OCI-LY7 (cell line): Measurements from ENCODE around the gene ZNF592. TPM values are rescaled to one million over a fixed set of nuclear protein-coding genes. Genes with fewer than 3 reads are reported as not detected.
"Not testable (repeated sequence)": the region's sequence is repeated elsewhere in the genome, so short reads cannot be mapped to it uniquely, and the experiment has no call there.

Experiments
- BruUV-seq: library from RNA; stranded (reverse); fragments of 400-500 nt; replicated peaks from 2 replicates; lab custom pipeline; 2021; lab: Mats Ljungman, UMichigan
- CTCF ChIA-PET: fragments of 300-600 bp; sonication (Branson Sonifier 250); formaldehyde crosslinking; loops from one replicate; lab custom pipeline; 2022; ENCODE audit warnings: antibody characterized with exemption; ENCODE audit not compliant: unreplicated experiment; lab: Charles Lee
- POLR2A ChIA-PET: fragments of 300-600 bp; sonication (Branson Sonifier 250); formaldehyde crosslinking; loops from one replicate; lab custom pipeline; 2022; ENCODE audit warnings: antibody characterized with exemption; lab: Charles Lee
- DNase-seq: peaks from one replicate; pipeline ENCODE4 v3.0.0-alpha.2; 2015; ENCODE audit warnings: low spot score
- H2AFZ ChIP-seq: fragments of 200-600 bp; sonication (generic), shearing (Covaris generic); 2 replicates; pipeline ENCODE4 v1.6.1; 2014; ENCODE audit warnings: mild to moderate bottlenecking, antibody characterized with exemption, low read length, moderate library complexity
- H3K27ac ChIP-seq: fragments of 200-600 bp; sonication (generic); 2 replicates; pipeline ENCODE4 v1.5.1; 2014; ENCODE audit warnings: mixed run types, low read depth, mild to moderate bottlenecking, moderate library complexity, low read length, inconsistent platforms; ENCODE audit not compliant: poor library complexity, severe bottlenecking
- H3K36me3 ChIP-seq: fragments of 200-600 bp; sonication (generic); 2 replicates; pipeline ENCODE4 v1.6.1; 2014; ENCODE audit warnings: mild to moderate bottlenecking, antibody characterized with exemption, low read length, moderate library complexity, mixed read lengths; ENCODE audit not compliant: insufficient read depth
- H3K4me1 ChIP-seq: fragments of 200-600 bp; sonication (generic); 2 replicates; pipeline ENCODE4 v1.5.1; 2014; ENCODE audit warnings: mild to moderate bottlenecking, low read length; ENCODE audit not compliant: insufficient read depth, poor library complexity, severe bottlenecking
- H3K4me2 ChIP-seq: fragments of 200-600 bp; sonication (generic); 2 replicates; pipeline ENCODE4 v1.6.1; 2014; ENCODE audit warnings: mild to moderate bottlenecking, low read length
- H3K4me3 ChIP-seq: fragments of 200-600 bp; sonication (generic); 2 replicates; pipeline ENCODE4 v1.5.1; 2014; ENCODE audit warnings: mild to moderate bottlenecking, low read depth, low read length; ENCODE audit not compliant: poor library complexity, severe bottlenecking
- H3K79me2 ChIP-seq: fragments of 200-600 bp; sonication (generic); 2 replicates; pipeline ENCODE4 v1.6.1; 2016; ENCODE audit warnings: low read depth, mild to moderate bottlenecking, low read length, moderate library complexity, mixed read lengths; ENCODE audit not compliant: insufficient read depth
- H3K9me2 ChIP-seq: fragments of 200-600 bp; sonication (generic); 2 replicates; pipeline ENCODE4 v1.6.1; 2016; ENCODE audit warnings: mild to moderate bottlenecking, low read length, mixed read lengths; ENCODE audit not compliant: insufficient read depth
- H3K9me3 ChIP-seq: fragments of 200-600 bp; sonication (generic); 2 replicates; pipeline ENCODE4 v1.6.1; 2014; ENCODE audit warnings: mild to moderate bottlenecking, mixed run types, low read length, mixed read lengths
- H4K20me1 ChIP-seq: fragments of 200-600 bp; sonication (generic); 2 replicates; pipeline ENCODE4 v1.6.1; 2014; ENCODE audit warnings: mild to moderate bottlenecking, antibody characterized with exemption, low read length, moderate library complexity, mixed read lengths; ENCODE audit not compliant: insufficient read depth
- CTCF ChIP-seq: fragments of 200-600 bp; sonication (generic); conservative IDR thresholded peaks from 2 replicates; pipeline ENCODE4 v1.5.1; 2014; ENCODE audit warnings: mild to moderate bottlenecking, antibody characterized with exemption, low read length, moderate library complexity, mixed read lengths
- EZH2phosphoT487 ChIP-seq: fragments of 200-600 bp; sonication (generic); IDR thresholded peaks from 2 replicates; pipeline ENCODE4 v1.6.1; 2018; ENCODE audit warnings: low read depth, borderline replicate concordance, mild to moderate bottlenecking, mixed run types, antibody characterized with exemption, low read length, moderate library complexity, mixed read lengths
- intact Hi-C: fragments of 100-400 bp; cut with micrococcal nuclease; formaldehyde crosslinking; loops from one replicate; pipeline ENCODE4 v1.10.0; 2022; ENCODE audit not compliant: unreplicated experiment
- total RNA-seq, 2 experiments: library from RNA; depleted of rRNA in 1 of 2; stranded (reverse); fragments of >200 nt in 1 of 2; shearing (Covaris generic) in 1 of 2; gene quantifications; 2 replicates each; pipeline ENCODE4 v1.2.3, GENCODE V29; 2014 to 2022

Gene ZNF592
- total RNA-seq, 2 experiments from 2014 or later, result 23.0 to 41.3 TPM

- peaks cover 57% of the 10 kb centered on the region for H3K4me1 ChIP-seq
- peaks cover 8% of the 10 kb centered on the region; the same call in 1 of the 2 replicates for H4K20me1 ChIP-seq
- H3K4me2 ChIP-seq, result peak overlapping the region; percentile 91
- ChIA-PET CTCF (no interaction called here), POLR2A (interaction anchor here (0.6 to 1.5 kb wide), 3 partner anchors 16 to 35 kb away, joined by 3 to 5 read pairs (median 3); no protein-coding TSS in a partner anchor)
- H3K27ac ChIP-seq, result peak overlapping the region; percentile 80
- no peaks in the 10 kb centered on the region for H3K9me3 ChIP-seq
- H2AFZ ChIP-seq, result peak overlapping the region; percentile 18; the same call in 1 of the 2 replicates
- intact Hi-C loops, result loop anchor here (1.0 kb wide), 1 partner anchor 33 kb away; the partner anchor contains the start of gene SEC11A
- no peak for TF ChIP-seq EZH2phosphoT487
- TF ChIP-seq CTCF, result no peak
- no TSS peak for BruUV-seq
- no peaks in the 10 kb centered on the region for H3K9me2 ChIP-seq
- peak overlapping the region; percentile 95 for H3K4me3 ChIP-seq
- H3K79me2 ChIP-seq, result peaks cover 73% of the 10 kb centered on the region
- DNase-seq, result peak; percentile 67
- H3K36me3 ChIP-seq, result peaks cover 26% of the 10 kb centered on the region
Measured at GRCh38 chr15:84749111-84749991, 959 bp downstream of the ZNF592 start.

GRCh38 chr15:84750583-84751092 lies 2.2 kb downstream of the ZNF592 start:
- intact Hi-C loops, result loop anchor here (5.0 kb wide), 1 partner anchor 153 kb away; no protein-coding TSS in a partner anchor
- DNase-seq, result peak; percentile 75
- TF ChIP-seq CTCF (no peak), EZH2phosphoT487 (no peak)
- Histone ChIP-seq H2AFZ (no peak overlapping the region), H3K9me3 (no peaks in the 10 kb centered on the region), H3K79me2 (peaks cover 84% of the 10 kb centered on the region), H3K4me3 (peak overlapping the region; percentile 95), H3K36me3 (peaks cover 36% of the 10 kb centered on the region), H4K20me1 (peaks cover 12% of the 10 kb centered on the region; the same call in 1 of the 2 replicates), H3K4me1 (peaks cover 52% of the 10 kb centered on the region), H3K27ac (peak overlapping the region; percentile 80), H3K4me2 (peak overlapping the region; percentile 91), H3K9me2 (no peaks in the 10 kb centered on the region)
- CTCF ChIA-PET, result interaction anchor here (0.6 kb wide), 1 partner anchor 15 kb away, joined by 3 read pairs; no protein-coding TSS in a partner anchor
- no TSS peak for BruUV-seq
- POLR2A ChIA-PET, result interaction anchor here (0.5 to 2.3 kb wide), 2 partner anchors 14 to 610 kb away, joined by 3 to 7 read pairs; no protein-coding TSS in a partner anchor

GRCh38 chr15:84751721-84752120 lies 3.3 kb downstream of the ZNF592 start:
- intact Hi-C loops, result loop anchor here (5.0 kb wide), 1 partner anchor 154 kb away; no protein-coding TSS in a partner anchor
- H3K79me2 ChIP-seq, result peaks cover 86% of the 10 kb centered on the region
- peak overlapping the region; percentile 53 for H3K4me2 ChIP-seq
- CTCF ChIA-PET, H2AFZ ChIP-seq, BruUV-seq, H3K4me3 ChIP-seq, DNase-seq, H3K9me3 ChIP-seq, H3K9me2 ChIP-seq, H3K27ac ChIP-seq: not testable (repeated sequence)
- peaks cover 45% of the 10 kb centered on the region for H3K36me3 ChIP-seq
- POLR2A ChIA-PET, result interaction anchor here (0.7 to 2.3 kb wide), 8 partner anchors 9 to 615 kb away, joined by 3 to 7 read pairs (median 4); partner anchors contain the start of genes SEC11A and WDR73
- peaks cover 18% of the 10 kb centered on the region; the same call in 1 of the 2 replicates for H4K20me1 ChIP-seq
- H3K4me1 ChIP-seq, result peaks cover 45% of the 10 kb centered on the region
